Naive thymus-derived CD8-positive, alpha-beta T cell (primary cell): ENCODE results near the gene TAF9. TPM values are rescaled to one million over a fixed set of nuclear protein-coding genes. Genes with fewer than 3 reads are reported as not detected.
A peak's percentile ranks its signal among the peaks of the same experiment; 100 is the strongest.
"Not testable (repeated sequence)": the region's sequence is repeated elsewhere in the genome, so short reads cannot be mapped to it uniquely, and the experiment has no call there.

ENCODE experiments used
- ATAC-seq, 2 donors: fragments of 150-1000 bp; cut with Tn5 transposase in 1 of 2; sonication (Bioruptor Pico), chemical (Tn5 transposase) in 1 of 2; 1 replicate in 1 of 2; 2 replicates in 1 of 2; pipeline ENCODE4 v1.10.0; 2021; ENCODE audit warnings: mild to moderate bottlenecking in 2 of 2, moderate library complexity in 2 of 2
- POLR2A ChIA-PET: fragments of 350-600 bp; sonication (Branson Sonifier 250); formaldehyde crosslinking; loops from one replicate; lab custom pipeline; 2021; ENCODE audit warnings: antibody characterized with exemption; lab: Charles Lee
- DNase-seq, 10 donors: peaks; one replicate each; pipeline versions ENCODE4 v3.0.0 to v3.0.0-alpha.2; 2020 to 2022
- H3K27ac Mint-ChIP-seq, 10 donors: one replicate each; pipeline ENCODE4 v1.8.0; 2020 to 2022; ENCODE audit warnings: mild to moderate bottlenecking in 10 of 10, mixed read lengths in 10 of 10, moderate library complexity in 4 of 10, inconsistent platforms in 1 of 10
- H3K27me3 Mint-ChIP-seq, 5 donors: one replicate each; pipeline ENCODE4 v1.8.0; 2021 to 2022; ENCODE audit warnings: mixed read lengths in 5 of 5
- H3K36me3 Mint-ChIP-seq, 3 donors: one replicate each; pipeline ENCODE4 v1.8.0; 2020 to 2022; ENCODE audit warnings: mixed read lengths in 3 of 3, mild to moderate bottlenecking in 2 of 3, inconsistent platforms in 1 of 3
- H3K4me1 Mint-ChIP-seq, 4 donors: one replicate each; pipeline ENCODE4 v1.8.0; 2021 to 2022; ENCODE audit warnings: mixed read lengths in 4 of 4
- H3K4me3 Mint-ChIP-seq, 10 donors: one replicate each; pipeline ENCODE4 v1.8.0; 2020 to 2022; ENCODE audit warnings: mild to moderate bottlenecking in 10 of 10, mixed read lengths in 10 of 10, moderate library complexity in 6 of 10, inconsistent platforms in 1 of 10
- H3K9me3 Mint-ChIP-seq, 9 donors: one replicate each; pipeline ENCODE4 v1.8.0; 2020 to 2022; ENCODE audit warnings: mixed read lengths in 9 of 9, mild to moderate bottlenecking in 3 of 9, inconsistent platforms in 1 of 9, moderate library complexity in 1 of 9
- polyA plus RNA-seq, 3 donors: library from polyadenylated mRNA; unstranded; fragments of 300-500 nt; fragmentation: Illumina TruSeq; gene quantifications; one replicate each; pipeline ENCODE4 v1.2.3, GENCODE V29; 2021
- total RNA-seq, 8 experiments: library from RNA in 2 of 8; stranded (reverse) in 2 of 8; gene quantifications; one replicate each; pipeline ENCODE4 v1.2.3 and lab custom pipeline; 2021 to 2026

Gene TAF9, protein sequence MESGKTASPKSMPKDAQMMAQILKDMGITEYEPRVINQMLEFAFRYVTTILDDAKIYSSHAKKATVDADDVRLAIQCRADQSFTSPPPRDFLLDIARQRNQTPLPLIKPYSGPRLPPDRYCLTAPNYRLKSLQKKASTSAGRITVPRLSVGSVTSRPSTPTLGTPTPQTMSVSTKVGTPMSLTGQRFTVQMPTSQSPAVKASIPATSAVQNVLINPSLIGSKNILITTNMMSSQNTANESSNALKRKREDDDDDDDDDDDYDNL
- total RNA-seq, result 10 to 100 TPM; 61.8 to 66.4 TPM
- polyA plus RNA-seq, result 100 to 1,000 TPM; 111 to 113 (median 113) TPM
- 64.1 to 113 (median 80.3) reads per million in 6 experiments for total RNA-seq (lab: John Stamatoyannopoulos, UW)

DNA sequence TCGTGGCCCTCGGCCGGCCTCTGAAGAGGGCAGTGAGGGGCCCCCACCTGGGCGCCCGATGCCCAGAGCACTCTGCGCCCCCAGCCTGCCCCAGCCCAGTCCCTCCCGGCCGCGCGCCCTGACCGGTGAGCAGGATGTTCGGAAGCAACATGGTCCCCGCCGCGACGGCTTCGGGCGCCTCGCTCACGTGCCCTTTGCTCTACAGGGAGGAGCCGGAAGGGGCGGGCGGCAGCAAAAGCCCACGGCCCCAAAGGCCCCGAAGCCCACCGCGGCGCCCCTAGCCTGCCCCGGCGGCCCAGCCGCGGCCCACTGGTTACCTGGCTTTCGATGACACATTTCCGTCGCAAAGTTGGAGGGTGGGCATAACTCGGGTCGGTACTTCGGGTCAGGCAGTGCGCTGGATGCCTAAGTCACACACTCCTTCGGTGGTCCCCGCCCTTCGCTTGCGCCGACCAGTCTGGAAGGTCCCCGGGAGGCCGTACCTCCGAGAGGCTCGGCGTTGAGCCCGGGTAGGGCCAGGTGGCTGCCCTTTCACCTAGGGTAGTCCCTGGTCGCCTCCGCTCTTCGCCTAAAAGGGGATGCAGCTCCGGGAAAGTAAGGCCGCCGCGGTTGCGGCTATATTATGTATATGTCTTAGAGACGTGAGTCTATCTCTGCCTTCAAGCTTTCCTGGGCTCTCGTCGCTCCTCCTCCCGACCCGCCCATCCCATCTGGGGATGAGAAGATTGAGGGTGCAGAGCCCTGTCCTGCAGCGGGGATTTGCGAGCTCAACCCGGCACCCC is at the start of gene TAF9, which contains the start of the genes AK6 and RAD17:
TAF9 (minus strand) TSS at position 181 of the 782 bp plus-strand sequence. CDS start 3,783 bp downstream, outside the sequence.
AK6 (minus strand) TSS at position 181 of the 782 bp plus-strand sequence; CDS start at position 151, 30 bp downstream.
RAD17 (plus strand) TSS at position 479 of the 782 bp plus-strand sequence. CDS start 2,391 bp downstream, outside the sequence.
- DNase-seq (peak; percentile 85 to 99 (median 90)), ATAC-seq (peak; percentile 87 to 89)
- Mint-ChIP-seq H3K36me3 (peaks cover 5 to 30% (median 5%) of the 10 kb centered on the region in 3 donors), H3K27ac (peak within 1 kb of the TSS; percentile 91 to 100 (median 99)), H3K27me3 (no peaks in the 10 kb centered on the region), H3K9me3 (no peaks in the 10 kb centered on the region), H3K4me1 (peaks cover 16 to 53% (median 45%) of the 10 kb centered on the region in 4 donors), H3K4me3 (peak within 1 kb of the TSS; percentile 91 to 99 (median 96))
- POLR2A ChIA-PET, result interaction anchor here (0.7 to 1.7 kb wide), 6 partner anchors 11 to 326 kb away, joined by 3 to 9 read pairs (median 6); partner anchors contain the start of genes CCDC125, CCNB1 and SLC30A5

DNA sequence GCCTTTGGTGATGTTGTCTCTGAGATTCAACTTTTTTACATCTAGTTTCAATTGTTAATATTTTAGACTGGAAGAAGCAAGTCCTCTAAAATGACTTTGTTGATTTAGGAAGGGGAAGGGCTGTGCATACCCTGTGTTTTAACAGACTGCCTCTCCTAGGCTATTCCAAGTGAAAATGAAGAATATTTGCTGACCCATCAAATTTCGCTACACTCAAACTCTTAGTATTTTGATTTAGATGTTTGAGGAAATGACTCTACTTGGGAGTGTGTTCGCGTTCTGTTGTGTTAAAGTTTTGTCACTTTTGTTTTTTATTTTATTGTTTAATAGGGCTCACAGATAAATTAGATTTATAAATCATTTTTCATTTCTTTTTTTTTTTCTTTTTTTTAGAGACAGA is 49.2 kb upstream of the TAF9 start:
- no peak overlapping the region for H3K27ac Mint-ChIP-seq
- no peak for DNase-seq
- H3K36me3 Mint-ChIP-seq, result peaks cover 0 to 13% (median 10%) of the 10 kb centered on the region in 3 donors
- peaks cover 0 to 6% (median 0%) of the 10 kb centered on the region in 9 donors for H3K9me3 Mint-ChIP-seq
- no peak for ATAC-seq
- peaks cover 3 to 11% (median 10%) of the 10 kb centered on the region in 4 donors for H3K4me1 Mint-ChIP-seq
- POLR2A ChIA-PET, result no interaction called here
- H3K27me3 Mint-ChIP-seq, result no peaks in the 10 kb centered on the region
- H3K4me3 Mint-ChIP-seq, result no peak overlapping the region

DNA sequence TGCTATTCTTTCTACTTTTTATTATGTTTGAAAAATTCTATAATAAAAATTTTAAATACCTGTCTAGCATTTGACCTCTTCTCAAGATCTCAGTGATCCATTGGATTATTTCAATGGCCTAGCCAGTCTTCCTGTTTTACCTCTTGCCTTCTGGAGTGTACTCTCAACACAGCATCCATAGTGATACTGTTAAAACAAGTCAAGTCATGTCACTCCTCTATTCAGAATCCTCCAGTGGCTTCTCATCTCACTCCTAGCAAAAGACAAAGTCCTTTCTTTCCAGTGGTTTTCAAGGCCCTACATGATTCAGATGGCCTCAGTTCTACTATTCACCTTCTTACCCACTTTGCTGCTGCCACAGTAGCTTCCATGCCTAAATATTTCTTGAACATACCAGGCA is 47.4 kb upstream of the TAF9 start:
- Mint-ChIP-seq H3K4me3 (peak overlapping the region in 4 of 10 donors; percentile 58 to 77 (median 71)), H3K4me1 (peaks cover 1 to 11% (median 10%) of the 10 kb centered on the region in 4 donors), H3K36me3 (peaks cover under 1 to 14% (median 11%) of the 10 kb centered on the region in 3 donors), H3K27ac (no peak overlapping the region), H3K9me3 (no peaks in the 10 kb centered on the region), H3K27me3 (no peaks in the 10 kb centered on the region)
- DNase-seq (no peak), ATAC-seq (no peak)
- POLR2A ChIA-PET, result no interaction called here

DNA sequence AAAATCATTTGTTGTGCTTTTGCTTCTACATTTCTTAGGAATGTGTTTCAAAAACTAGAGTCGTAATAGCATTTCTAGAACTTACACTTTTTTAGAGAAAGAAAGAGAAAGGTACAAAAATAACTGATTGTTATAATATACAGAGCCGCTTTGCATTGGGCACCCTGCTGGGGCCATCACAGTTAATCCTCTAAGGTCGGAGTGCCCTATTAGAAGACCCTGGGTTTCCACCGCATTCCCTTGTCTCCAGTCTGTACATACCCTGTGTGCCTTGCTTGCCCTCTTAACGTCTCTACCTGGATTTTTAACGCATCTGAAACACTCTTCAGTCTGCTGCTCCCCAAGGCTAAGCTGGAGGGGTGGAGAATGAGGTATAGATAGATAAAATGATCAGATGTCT is 46.9 kb upstream of the TAF9 start:
- POLR2A ChIA-PET, result no interaction called here
- Mint-ChIP-seq H3K27ac (peak overlapping the region in 1 of 10 donors; percentile 6), H3K9me3 (no peaks in the 10 kb centered on the region), H3K4me3 (peak overlapping the region; percentile 38 to 85 (median 74)), H3K36me3 (peaks cover 5 to 19% (median 16%) of the 10 kb centered on the region in 3 donors), H3K4me1 (peaks cover 1 to 11% (median 10%) of the 10 kb centered on the region in 4 donors), H3K27me3 (no peaks in the 10 kb centered on the region)
- DNase-seq (no peak), ATAC-seq (no peak)

DNA sequence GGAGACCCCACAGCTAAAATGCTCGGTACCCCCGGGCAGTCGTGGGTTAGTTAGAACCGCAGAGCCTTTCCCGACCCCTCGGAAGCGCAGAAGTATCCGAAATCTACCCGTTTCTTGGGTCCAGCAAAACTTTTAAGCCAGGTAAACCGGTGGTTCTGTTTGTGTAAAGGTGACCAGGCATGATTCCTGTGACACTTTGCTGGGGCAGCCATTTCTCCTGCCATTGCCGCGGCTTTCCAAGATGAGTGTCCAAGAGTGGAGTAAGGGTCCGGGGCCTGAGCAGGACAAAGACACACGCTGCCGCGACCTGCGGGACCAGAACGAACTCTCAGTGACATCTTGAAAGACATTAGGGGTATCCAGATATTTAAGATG is 46.3 kb upstream of the TAF9 start:
- no peaks in the 10 kb centered on the region for H3K27me3 Mint-ChIP-seq
- peak overlapping the region in 5 of 10 donors; percentile 23 to 81 (median 59) for H3K27ac Mint-ChIP-seq
- peak overlapping the region; percentile 66 to 85 (median 74) for H3K4me3 Mint-ChIP-seq
- POLR2A ChIA-PET, result interaction anchor here (0.5 kb wide), 1 partner anchor 90 kb away, joined by 5 read pairs; no protein-coding TSS in a partner anchor
- peaks cover 1 to 11% (median 10%) of the 10 kb centered on the region in 4 donors for H3K4me1 Mint-ChIP-seq
- peaks cover 5 to 25% (median 13%) of the 10 kb centered on the region in 3 donors for H3K36me3 Mint-ChIP-seq
- no peak for ATAC-seq
- no peaks in the 10 kb centered on the region for H3K9me3 Mint-ChIP-seq
- DNase-seq, result no peak

DNA sequence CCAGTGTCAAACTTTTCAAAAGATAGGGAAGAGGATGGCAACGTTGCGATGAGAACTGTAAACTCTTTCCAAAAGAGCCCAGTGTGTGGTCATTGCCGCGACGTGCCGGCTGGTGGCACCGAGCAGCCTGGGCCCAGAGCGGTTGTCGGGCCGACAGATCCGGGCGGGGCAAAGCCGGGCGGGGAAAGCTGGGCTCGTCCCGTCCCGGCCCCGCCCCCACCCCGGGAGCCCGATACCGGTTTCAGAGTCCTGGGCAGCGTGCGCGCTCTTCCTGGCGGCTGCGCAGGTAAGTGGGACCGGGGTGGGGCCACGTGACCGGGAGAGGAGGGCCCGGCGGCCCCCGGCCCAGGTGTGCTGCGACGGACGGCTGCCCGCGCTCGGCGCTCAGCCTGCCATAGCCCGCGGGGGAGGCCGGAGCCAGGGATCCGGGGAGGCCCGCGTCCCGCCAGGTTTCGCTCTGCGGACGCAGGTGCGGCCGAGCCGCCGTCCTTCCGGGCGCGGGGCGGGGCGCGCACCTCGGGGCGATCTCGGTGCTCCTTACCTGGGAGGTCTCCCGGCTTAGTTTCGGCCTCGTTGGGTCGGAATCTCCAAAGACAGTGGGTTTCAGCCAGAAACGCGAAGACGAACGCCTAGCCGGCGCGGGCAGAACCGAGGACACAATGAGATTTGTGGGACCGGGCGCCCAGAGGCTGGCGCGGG is 45.7 kb upstream of the TAF9 start, which contains the start of gene MARVELD2:
MARVELD2 (plus strand) TSS at position 232 of the 699 bp plus-strand sequence. CDS start 4,270 bp downstream, outside the sequence.
- POLR2A ChIA-PET, result interaction anchor here (0.5 kb wide), 1 partner anchor 90 kb away, joined by 5 read pairs; no protein-coding TSS in a partner anchor
- no peaks in the 10 kb centered on the region for H3K9me3 Mint-ChIP-seq
- no peaks in the 10 kb centered on the region for H3K27me3 Mint-ChIP-seq
- ATAC-seq (peak; percentile 84 to 92), DNase-seq (peak; percentile 9 to 64 (median 28))
- peak within 1 kb of the TSS; percentile 66 to 85 (median 76) for H3K4me3 Mint-ChIP-seq
- H3K36me3 Mint-ChIP-seq, result peaks cover 5 to 31% (median 16%) of the 10 kb centered on the region in 3 donors
- peaks cover 1 to 11% (median 10%) of the 10 kb centered on the region in 4 donors for H3K4me1 Mint-ChIP-seq
- peak within 1 kb of the TSS; percentile 13 to 81 (median 75) for H3K27ac Mint-ChIP-seq

DNA sequence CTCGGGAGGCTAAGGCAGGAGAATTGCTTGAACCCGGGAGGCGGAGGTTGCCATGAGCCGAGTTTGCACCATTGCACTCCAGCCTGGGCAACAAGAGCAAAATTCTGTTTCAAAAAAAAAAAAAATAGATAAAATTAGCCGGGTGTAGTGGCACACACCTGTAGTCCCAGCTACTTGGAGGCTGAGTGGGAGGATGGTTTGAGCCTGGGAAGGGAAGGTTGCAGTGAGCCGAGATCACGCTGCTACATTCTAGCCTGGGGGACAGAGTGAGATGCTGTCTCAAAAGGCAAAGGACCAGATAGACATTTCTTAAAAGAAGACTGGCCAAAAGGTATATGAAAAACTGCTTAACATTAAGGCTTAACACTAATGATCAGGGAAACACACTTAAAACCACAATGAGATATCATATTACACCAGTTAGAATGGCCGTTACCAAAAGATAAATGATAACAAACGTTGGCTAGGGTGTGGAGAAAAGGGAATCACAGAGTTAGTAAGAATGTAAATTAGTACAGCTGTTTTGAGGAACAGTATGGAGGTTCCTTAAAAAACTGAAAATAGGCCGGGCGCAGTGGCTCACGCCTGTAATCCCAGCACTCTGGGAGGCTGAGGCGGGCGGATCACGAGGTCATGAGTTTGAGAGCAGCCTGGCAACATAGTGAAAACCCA is 35.5 kb upstream of the TAF9 start:
- Mint-ChIP-seq H3K36me3 (peaks cover 12 to 71% (median 50%) of the 10 kb centered on the region in 3 donors), H3K27ac (peak overlapping the region in 2 of 10 donors; percentile 25 to 72), H3K9me3 (peaks cover 0 to 5% (median 0%) of the 10 kb centered on the region in 9 donors), H3K4me1 (no peaks in the 10 kb centered on the region), H3K27me3 (no peaks in the 10 kb centered on the region), H3K4me3 (no peak overlapping the region)
- ATAC-seq, result no peak
- DNase-seq, result no peak
- POLR2A ChIA-PET, result no interaction called here

DNA sequence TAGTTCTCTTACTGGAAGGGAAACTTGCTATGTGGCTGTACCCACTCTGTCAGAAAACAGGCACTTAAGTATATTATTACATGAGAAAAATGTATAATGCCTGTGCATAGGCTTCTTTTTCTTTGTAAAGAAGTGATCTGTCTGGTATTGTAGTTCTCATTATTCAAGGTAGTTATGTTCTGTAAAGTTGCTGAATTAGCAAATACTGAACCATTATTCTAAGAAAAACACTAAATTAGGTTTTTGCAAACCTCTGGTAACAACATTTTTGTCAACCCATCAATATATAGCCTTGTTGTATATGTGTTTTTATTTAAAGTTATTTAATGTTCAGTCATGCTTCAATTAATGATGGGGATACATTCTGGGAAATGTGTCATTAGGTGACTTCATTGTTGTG is 9.1 kb upstream of the TAF9 start:
- Mint-ChIP-seq H3K4me3 (no peak overlapping the region), H3K27ac (no peak overlapping the region), H3K27me3 (no peaks in the 10 kb centered on the region), H3K4me1 (peaks cover 0 to 5% (median 0%) of the 10 kb centered on the region in 4 donors), H3K36me3 (peaks cover 3 to 68% (median 5%) of the 10 kb centered on the region in 3 donors), H3K9me3 (no peaks in the 10 kb centered on the region)
- DNase-seq (no peak), ATAC-seq (no peak)
- POLR2A ChIA-PET, result no interaction called here

DNA sequence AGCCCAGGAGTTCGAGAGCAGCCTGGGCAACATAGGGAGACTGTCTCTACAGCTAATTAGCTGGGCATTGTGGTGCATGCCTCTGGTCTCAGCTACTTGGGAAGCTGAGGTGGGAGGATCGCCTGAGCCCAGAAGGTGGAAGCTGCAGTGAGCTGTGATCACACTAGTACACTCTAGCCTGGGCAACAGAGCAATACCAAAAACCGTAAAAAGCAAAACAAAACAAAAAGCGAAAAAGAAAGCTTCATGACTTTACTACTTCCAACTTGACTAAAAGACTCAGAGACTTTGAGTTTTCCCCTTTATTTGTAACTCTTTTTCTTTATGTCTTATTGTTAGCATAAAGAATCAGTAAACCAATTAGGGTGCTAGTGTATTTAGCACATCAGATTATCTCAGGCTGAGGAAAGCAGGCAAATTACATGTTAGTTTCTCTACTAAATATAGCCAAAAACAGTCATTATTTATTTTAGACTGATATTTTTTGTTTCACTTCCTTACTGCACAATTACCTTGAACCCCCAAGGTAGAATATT is 5.7 kb upstream of the TAF9 start:
- ATAC-seq, result no peak
- no peaks in the 10 kb centered on the region for H3K9me3 Mint-ChIP-seq

DNA sequence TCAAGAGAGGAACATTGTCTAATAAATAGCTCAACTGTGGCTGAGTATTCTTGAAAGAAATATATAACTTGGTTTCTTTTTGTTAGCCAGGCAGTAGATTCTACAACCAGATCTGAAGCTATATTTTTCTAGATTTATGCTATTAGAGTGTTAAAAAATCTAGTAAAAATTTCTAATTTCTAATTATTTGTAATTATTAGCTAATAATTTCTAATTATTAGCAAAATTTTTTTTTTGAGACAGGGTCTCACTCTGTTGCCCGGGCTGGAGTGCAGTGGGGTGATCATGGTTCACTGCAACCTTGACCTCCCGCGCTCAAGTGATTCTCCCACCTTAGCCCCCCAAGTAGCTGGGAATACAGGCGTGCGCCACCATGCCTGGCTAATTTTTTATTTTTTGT is 3.1 kb upstream of the TAF9 start:
- ATAC-seq, result no peak
- H3K4me3 Mint-ChIP-seq, result peak overlapping the region in 3 of 10 donors; percentile 15 to 20 (median 19)
- POLR2A ChIA-PET, result no interaction called here
- H3K36me3 Mint-ChIP-seq, result peaks cover 2 to 32% (median 3%) of the 10 kb centered on the region in 3 donors
- H3K4me1 Mint-ChIP-seq, result peaks cover 7 to 39% (median 31%) of the 10 kb centered on the region in 4 donors
- H3K27me3 Mint-ChIP-seq, result no peaks in the 10 kb centered on the region
- peak overlapping the region in 1 of 10 donors; percentile 73 for H3K27ac Mint-ChIP-seq
- no peak for DNase-seq
- no peaks in the 10 kb centered on the region for H3K9me3 Mint-ChIP-seq

More for the DNA sequence above, 5.7 kb upstream of the TAF9 start:
- Mint-ChIP-seq H3K4me1 (peaks cover 0 to 25% (median 18%) of the 10 kb centered on the region in 4 donors), H3K27ac (peak overlapping the region in 2 of 10 donors; percentile 35 to 50), H3K36me3 (peaks cover 2 to 43% (median 3%) of the 10 kb centered on the region in 3 donors), H3K4me3 (no peak overlapping the region), H3K27me3 (no peaks in the 10 kb centered on the region)
- POLR2A ChIA-PET, result no interaction called here
- no peak for DNase-seq

DNA sequence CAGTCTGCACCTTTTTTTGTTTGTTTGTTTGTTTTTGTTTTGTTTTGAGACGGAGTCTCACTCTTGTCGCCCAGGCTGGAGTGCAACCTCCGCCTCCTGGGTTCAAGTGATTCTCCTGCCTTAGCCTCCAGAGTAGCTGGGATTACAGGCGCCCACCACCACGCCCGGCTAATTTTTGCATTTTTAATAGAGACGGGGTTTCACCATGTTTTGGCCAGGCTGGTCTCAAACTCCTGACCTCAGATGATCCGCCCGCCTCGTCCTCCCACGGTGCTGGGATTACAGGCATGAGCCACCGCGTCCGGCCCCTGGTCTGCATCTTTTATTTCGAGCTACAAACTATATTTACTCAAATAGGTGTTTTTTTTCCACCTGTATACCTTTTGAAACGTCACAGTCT is 1.0 kb upstream of the TAF9 start:
- peaks cover 14 to 54% (median 37%) of the 10 kb centered on the region in 4 donors for H3K4me1 Mint-ChIP-seq
- POLR2A ChIA-PET, result interaction anchor here (0.7 to 1.7 kb wide), 6 partner anchors 12 to 327 kb away, joined by 3 to 9 read pairs (median 6); partner anchors contain the start of genes CCDC125, CCNB1 and SLC30A5
- H3K27ac Mint-ChIP-seq, result peak overlapping the region; percentile 91 to 100 (median 99)
- not testable (repeated sequence) for DNase-seq, H3K9me3 Mint-ChIP-seq, ATAC-seq, H3K27me3 Mint-ChIP-seq
- peak overlapping the region; percentile 89 to 97 (median 94) for H3K4me3 Mint-ChIP-seq
- peaks cover 1 to 30% (median 2%) of the 10 kb centered on the region in 3 donors for H3K36me3 Mint-ChIP-seq
